NCI-H2029 (cell line): ENCODE measurements around the gene EN2.

Source experiments
- DNase-seq: peaks from one replicate; lab custom pipeline; 2025; lab: John Stamatoyannopoulos, UW

Gene EN2

GRCh38 chr7:155486783-155487508 lies 29.0 kb downstream of the EN2 start:
- DNase-seq = no peak

GRCh38 chr7:155487509-155488482 lies 29.9 kb downstream of the EN2 start:
- no peak for DNase-seq

- DNase-seq = no peak
Measured at GRCh38 chr7:155488483-155489127, 30.7 kb downstream of the EN2 start.

GRCh38 chr7:155489158-155489840 lies 31.4 kb downstream of the EN2 start:
- no peak for DNase-seq

GRCh38 chr7:155489862-155490696 lies 32.1 kb downstream of the EN2 start:
- DNase-seq = no peak

GRCh38 chr7:155490697-155491628 lies 33.0 kb downstream of the EN2 start:
- no peak for DNase-seq

GRCh38 chr7:155491812-155492211 lies 33.9 kb downstream of the EN2 start:
- no peak for DNase-seq

GRCh38 chr7:155493744-155494538 lies 36.0 kb downstream of the EN2 start:
- no peak for DNase-seq

GRCh38 chr7:155494551-155494950 lies 36.6 kb downstream of the EN2 start:
- DNase-seq = no peak

GRCh38 chr7:155495440-155496248 lies 37.7 kb downstream of the EN2 start:
- DNase-seq = no peak

GRCh38 chr7:155496267-155497005 lies 38.5 kb downstream of the EN2 start:
- no peak for DNase-seq

- DNase-seq = no peak
Measured at GRCh38 chr7:155497149-155497901, 39.4 kb downstream of the EN2 start.

- no peak for DNase-seq
Measured at GRCh38 chr7:155505422-155505793, 47.5 kb downstream of the EN2 start.

- no peak for DNase-seq
Measured at GRCh38 chr7:155506854-155507337, 49.0 kb downstream of the EN2 start.

GRCh38 chr7:155507576-155507975 lies 49.6 kb downstream of the EN2 start:
- DNase-seq = no peak
